Stimulated activated CD8-positive, alpha-beta memory T cell treated with anti-CD3 and anti-CD28 coated beads, Interleukin-12 subunit alpha, Interleukin-12 subunit beta, amount 100 ng/mL, for 24 hours (primary cell): ENCODE results near the gene SYTL3.
"Not testable (repeated sequence)": the region's sequence is repeated elsewhere in the genome, so short reads cannot be mapped to it uniquely, and the experiment has no call there.

Experiments used
- DNase-seq: peaks from one replicate; pipeline ENCODE4 v3.0.0-alpha.2; 2020; ENCODE audit errors: extremely low read depth

Gene SYTL3

GRCh38 chr6:158688860-158689259 is 39.0 kb downstream of the SYTL3 start:
- no peak for DNase-seq

DNA sequence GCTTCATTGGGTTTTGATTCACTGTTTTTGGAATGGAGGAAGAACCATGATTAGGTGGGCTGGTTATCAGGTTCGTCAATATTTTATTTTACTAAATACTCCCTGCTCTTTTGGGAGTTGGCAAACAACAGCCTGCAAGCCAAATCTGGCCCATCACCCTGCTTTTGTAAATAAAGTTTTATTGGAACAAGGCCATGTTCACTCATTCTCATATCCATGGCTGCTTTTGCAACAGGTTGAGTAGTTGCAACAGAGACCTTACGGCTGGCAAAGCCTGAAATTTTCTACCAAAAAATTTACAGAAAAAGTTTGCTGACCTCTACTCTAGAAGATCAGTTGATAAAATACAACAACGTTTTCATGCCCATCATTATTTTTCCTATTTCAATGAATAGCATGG is 45.1 kb downstream of the SYTL3 start:
- no peak for DNase-seq

GRCh38 chr6:158697811-158698210 is 48.0 kb downstream of the SYTL3 start:
- DNase-seq = no peak

- DNase-seq = no peak
These were observed 49.1 kb downstream of the SYTL3 start for GRCh38 chr6:158698931-158699330.

- DNase-seq = not testable (repeated sequence)
These were observed 51.4 kb downstream of the SYTL3 start for GRCh38 chr6:158701268-158701667.

DNA sequence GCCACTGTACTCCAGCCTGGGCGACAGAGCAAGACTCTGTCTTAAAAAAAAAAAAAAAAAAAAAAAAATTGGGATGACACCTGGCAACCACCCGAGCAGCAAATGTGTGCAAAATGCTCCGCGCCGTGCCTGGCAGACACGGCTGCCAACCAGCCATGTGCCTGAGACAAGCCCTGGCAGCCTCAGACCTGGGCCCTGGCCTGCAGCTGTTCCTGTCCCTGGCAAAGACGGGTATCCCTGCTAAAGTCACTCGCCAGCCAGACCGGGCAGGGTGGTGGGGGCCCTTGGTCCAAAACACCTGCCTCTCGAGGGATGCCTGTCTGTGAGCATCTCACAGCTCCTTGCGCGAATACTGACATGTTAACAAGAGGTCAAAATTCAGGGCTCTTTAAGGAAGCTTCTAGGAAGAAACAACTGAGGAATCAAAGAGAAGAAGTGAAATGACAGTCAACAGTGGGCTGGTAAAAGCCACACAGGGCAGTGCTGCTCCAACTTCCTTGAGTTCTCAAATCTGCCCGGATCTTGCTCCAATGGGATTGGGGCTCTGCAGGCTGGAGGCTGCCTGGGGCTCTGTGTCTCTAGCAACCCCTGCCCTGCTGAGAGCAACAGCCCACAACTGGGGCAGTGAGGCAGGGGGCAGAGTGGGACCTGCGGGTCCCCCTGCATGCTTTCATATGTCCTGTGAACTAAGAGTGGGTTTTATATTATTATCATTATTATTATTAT is 53.4 kb downstream of the SYTL3 start:
- DNase-seq = no peak

GRCh38 chr6:158703837-158704822 is 54.3 kb downstream of the SYTL3 start:
- DNase-seq = peak; percentile 37

- DNase-seq = no peak
These were observed 55.7 kb downstream of the SYTL3 start for GRCh38 chr6:158705386-158706126.

DNA sequence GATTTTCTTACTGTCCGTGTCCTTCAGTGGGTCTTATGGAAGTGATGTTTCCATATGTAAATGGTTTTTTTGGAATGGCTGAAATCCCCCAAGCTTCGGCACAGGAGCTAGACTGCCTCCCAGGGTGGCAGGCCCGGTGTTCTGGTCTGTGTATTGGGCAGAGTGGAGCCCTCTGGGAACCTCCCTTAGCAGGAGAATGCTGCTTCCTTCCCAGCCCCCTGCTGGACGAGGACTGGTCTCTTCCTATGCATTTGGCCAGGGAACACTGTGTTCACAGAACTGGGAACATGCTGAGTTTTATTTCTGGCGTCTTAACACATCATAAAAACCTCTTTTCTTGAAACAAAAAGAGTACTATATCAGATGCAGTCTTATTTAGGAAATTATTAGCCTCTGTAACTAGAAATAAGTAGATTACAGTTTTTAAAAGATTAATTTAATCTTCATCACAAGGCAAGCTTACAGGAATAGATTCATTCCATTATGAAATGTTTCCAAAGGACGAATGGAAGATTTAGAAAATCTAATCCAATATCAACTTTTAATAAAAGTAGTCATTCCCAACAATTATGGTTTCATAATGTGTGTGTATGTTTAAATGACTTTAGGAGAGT is 56.6 kb downstream of the SYTL3 start:
- DNase-seq = no peak

- DNase-seq = no peak
These were observed 57.4 kb downstream of the SYTL3 start for GRCh38 chr6:158707120-158707820.

DNA sequence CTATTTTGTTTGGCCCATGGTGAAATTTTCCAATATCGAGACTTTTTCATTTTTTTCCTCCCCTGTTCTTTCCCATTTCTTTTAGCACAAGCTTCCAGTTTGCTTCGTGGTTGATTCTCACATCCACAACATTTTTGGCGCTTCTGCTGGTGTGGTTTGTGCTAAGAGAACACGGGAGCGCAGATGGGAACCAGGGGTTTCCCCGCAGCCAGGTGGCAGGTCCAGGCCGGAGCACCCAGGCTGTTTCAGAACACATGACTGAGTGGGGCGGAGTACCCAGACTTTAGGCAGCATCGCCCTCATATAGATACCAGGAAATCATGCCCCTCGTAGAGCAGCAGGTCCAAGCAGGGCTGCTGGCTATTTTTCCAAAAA is 58.0 kb downstream of the SYTL3 start:
- no peak for DNase-seq

GRCh38 chr6:158708239-158708638 is 58.4 kb downstream of the SYTL3 start:
- DNase-seq = no peak

DNA sequence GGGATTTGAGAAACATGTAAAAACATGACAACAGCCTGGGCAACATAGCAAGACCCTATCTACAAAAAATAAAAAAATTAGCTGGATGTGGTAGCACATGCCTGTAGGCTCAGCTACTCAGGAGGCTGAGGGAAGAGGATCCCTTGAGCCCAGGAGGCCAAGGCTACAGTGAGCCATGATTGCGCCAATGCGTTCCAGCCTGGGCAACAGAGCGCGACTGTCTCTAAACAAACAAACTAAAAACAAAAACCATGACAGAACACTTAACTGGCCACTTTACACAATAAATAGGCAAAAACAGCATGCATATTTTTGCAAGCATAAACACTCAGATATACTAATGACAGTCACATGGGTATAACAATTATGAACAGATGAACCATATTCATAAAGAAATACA is 60.0 kb downstream of the SYTL3 start:
- DNase-seq = no peak

DNA sequence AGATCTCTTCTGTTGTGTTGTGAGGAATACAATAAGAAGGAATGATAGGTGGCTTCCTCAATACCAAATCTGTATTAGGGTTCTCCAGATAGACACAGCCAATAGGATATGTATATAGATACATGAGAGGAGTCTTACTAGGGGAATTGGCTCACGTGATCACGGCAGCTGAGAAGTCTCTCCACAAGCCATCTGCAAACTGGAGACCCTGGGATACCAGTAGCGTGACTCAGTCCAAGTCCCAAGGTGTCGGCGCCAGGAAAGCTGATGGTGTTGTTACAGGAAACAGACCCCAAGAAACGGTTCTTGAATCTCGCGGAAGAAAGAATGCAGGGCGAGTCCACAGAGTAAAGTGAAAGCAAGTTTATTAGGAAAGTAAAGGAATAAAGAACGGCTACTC is 61.4 kb downstream of the SYTL3 start:
- DNase-seq = no peak

DNA sequence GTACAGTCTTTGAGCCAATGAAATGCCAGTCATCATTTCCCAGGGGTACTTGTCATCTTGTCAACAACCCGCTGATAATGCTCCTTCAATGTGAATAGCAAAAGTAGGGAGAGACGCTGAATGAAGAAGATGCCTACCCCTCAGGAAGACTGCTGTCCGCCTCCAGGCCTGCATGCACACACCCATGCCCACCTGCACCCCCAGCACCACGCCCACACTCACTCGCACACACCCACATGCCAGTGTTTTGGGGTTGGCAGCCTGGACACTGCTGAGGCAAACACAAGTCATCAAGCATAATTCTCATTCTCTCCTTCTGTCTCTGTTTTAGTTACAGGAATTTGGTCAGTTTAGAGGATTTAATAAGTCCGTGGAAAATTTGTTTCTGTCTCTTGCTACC is 63.6 kb downstream of the SYTL3 start:
- no peak for DNase-seq

DNA sequence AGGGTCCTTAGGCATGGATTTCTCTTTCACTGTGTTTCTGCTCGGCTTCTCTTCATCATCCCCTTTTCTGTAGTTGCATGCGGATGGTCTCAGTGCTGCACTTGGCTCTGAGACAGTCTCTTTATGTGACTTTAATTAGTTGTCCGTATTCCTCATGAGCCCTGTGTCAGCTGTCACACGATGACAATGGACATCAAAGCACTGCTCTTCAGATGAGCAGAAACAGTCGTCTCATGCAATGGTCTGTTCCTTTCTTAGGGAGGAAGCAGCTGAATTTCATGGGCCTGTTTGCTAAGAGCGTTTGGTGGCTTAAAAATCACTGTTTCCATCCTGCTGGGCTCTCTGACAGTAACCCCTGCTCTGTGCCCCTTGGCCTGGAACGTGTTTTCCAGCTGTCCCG is 64.9 kb downstream of the SYTL3 start:
- no peak for DNase-seq

DNA sequence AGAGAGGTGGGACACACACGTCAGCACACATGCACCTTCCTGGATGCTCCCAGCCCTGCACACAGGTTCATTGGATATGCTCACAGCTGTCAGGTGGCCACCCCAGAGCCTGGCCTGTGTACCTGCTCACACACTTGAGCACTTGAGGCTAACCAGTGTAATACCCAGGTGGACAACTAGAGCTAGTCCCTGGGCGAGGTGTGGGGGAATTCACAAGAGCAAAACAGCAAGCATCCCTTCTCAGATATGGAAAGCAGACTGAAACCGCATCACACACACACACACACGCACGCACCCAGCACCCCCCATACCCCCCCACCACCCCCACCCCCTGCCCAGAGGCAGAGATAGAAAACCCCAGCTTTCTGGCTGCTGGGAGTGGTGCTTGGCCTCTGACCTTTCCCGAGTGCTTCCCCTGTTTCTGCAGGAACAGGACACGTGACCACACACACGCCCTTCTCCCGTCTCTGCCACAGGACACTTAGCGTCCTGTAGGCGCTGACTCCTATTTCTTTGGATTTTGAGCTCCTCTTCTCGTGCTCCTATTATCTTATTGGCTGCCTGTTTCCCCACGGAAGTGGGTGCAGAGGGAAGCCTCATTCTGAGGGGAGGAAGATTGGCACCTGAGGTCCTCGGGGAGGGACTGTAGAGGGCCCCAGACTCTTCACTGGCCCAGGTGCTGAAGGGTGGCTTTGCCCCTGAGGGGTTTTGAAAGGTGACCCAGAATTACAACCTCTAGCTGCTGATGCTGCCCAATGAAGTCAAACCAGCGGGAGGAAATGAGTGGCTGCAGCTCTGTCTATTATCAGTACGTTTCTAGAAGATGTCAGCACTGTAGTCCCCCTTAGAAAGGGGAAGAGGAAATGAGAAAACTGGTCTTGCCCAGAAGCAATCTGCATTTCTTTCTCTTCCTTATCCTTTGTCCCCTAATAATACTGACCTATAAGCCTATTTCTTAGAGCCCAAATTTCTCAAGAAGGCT is 65.8 kb downstream of the SYTL3 start:
- no peak for DNase-seq

GRCh38 chr6:158717341-158718330 is 67.8 kb downstream of the SYTL3 start:
- no peak for DNase-seq
